HG03460 (cell line): ENCODE measurements around the gene ZNF212.

Experiments
- ATAC-seq: cut with Tn5 transposase; IDR thresholded peaks from one replicate; pipeline ENCODE4 v1.9.1; 2021; ENCODE audit not compliant: unreplicated experiment

ZNF212 gene

DNA sequence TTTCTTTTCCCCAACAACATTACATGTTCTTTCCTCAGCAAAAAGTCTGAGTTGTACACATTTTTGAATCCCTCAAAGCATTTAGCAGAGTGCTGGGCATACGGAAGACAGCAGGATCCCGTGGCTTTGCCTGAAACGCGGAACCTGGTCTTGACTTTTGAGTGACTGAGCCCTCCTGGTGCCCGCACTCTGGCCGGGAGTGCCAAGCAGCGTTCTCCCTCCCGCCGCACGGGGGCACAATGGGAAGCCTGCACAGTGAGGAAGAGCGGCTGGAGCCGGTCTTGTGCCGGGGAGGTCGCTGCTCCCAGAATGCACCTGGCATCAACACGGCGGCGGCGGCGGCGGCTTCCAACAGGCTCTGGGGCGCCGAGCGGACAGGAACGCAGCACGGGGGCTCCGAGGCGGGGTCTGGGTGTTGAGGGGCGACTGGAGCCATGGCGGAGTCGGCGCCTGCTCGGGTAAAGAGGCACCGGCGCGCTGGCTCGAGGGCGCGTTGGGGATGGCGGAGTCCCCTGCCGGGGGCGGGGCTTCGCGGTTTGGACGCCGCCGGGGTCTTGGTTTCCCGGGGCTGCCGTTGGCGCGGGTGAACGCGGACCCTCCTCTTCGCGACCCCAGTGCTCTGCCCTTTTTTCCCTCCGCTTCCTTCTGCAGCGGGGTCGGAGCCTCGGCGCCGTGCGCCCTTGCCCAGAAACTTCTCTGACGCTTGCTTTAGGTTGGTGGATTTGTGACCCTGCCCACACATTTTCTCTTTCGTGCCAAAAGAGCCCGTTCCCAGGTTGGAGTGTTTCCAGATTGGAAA lies at the start of gene ZNF212:
TSS of gene ZNF212 (plus strand) at position 307 of the 799 bp plus-strand sequence. CDS start at position 435, 128 bp downstream.
- peak; percentile 100 for ATAC-seq

GRCh38 chr7:149191851-149192250 lies 47.6 kb upstream of the ZNF212 start:
- no peak for ATAC-seq

GRCh38 chr7:149194799-149195179 lies 44.7 kb upstream of the ZNF212 start:
- ATAC-seq, result no peak

GRCh38 chr7:149195180-149196150 lies 44.0 kb upstream of the ZNF212 start, which contains the start of gene ZNF282:
ZNF282 (plus strand) TSS chr7:149195546; CDS start chr7:149195590, 44 bp downstream.
- ATAC-seq, result peak; percentile 94

DNA sequence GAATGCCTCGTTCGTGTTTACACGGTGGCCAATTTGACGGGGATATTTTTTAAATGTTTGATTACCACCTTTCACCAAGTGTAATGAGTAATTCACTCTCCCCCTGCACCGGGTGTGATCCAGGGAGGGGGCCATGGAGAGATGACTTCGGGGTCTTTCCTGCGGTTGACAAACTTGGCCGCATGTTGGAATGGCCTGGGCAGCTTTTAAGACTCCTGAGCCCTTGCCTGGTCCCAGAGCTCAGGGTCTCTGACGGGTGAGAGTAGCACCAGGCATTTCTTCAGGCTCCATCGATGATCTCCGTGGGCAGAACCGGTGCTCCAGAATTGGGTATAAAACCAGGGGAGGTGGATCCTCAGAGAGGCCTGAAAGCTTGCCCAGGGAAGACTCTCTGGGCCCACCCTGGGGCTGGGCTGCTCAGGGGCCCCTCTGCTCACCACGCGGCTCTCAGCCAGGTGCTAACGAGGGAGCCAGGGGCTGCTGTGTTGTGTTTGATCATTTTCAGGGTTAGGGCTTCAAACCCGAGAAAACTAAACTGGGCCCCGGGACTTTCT lies 43.2 kb upstream of the ZNF212 start:
- peak; percentile 8 for ATAC-seq

- no peak for ATAC-seq
These were observed 42.7 kb upstream of the ZNF212 start for GRCh38 chr7:149196705-149197171.

DNA sequence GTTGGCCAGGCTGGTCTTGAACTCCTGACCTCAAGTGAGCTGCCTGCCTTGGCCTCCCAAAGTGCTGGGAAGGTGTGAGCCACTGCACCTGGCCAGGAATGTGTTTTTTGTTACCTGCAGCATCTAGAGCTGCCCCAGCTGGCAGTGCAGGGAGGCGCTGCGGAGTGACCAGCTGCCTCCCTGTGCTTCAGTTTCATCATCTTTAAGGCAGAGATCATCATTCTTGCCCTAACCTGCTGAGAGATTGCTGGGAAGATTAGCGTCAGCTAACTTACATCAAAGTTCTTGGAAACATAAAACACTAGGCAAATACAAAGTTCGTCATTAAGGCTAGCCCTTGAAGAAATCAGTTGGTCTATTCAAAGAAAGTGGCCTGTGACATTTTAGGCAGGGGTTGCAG lies 41.8 kb upstream of the ZNF212 start:
- ATAC-seq, result no peak

DNA sequence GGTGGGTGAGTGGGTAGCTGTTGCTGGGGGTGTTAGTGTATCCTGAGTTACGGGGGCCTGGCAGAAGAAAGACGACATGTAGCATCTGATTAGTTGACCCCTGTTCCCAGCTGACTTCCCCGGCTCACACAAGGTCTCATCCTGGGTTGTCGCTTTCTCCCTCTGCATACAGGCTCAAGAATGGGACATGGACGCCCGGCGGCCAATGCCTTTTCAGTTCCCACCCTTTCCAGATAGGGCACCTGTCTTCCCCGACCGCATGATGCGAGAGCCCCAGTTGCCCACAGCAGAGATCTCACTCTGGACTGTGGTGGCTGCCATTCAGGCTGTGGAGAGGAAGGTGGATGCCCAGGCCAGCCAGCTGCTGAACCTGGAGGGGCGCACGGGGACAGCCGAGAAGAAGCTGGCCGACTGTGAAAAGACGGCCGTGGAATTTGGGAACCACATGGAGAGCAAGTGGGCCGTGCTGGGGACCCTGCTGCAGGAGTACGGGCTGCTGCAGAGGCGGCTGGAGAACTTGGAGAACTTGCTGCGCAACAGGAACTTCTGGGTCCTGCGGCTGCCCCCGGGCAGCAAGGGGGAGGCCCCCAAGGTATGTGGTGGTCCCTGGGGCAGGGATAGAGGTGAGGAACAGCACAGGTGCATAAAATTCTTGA lies 41.2 kb upstream of the ZNF212 start:
- ATAC-seq, result no peak

DNA sequence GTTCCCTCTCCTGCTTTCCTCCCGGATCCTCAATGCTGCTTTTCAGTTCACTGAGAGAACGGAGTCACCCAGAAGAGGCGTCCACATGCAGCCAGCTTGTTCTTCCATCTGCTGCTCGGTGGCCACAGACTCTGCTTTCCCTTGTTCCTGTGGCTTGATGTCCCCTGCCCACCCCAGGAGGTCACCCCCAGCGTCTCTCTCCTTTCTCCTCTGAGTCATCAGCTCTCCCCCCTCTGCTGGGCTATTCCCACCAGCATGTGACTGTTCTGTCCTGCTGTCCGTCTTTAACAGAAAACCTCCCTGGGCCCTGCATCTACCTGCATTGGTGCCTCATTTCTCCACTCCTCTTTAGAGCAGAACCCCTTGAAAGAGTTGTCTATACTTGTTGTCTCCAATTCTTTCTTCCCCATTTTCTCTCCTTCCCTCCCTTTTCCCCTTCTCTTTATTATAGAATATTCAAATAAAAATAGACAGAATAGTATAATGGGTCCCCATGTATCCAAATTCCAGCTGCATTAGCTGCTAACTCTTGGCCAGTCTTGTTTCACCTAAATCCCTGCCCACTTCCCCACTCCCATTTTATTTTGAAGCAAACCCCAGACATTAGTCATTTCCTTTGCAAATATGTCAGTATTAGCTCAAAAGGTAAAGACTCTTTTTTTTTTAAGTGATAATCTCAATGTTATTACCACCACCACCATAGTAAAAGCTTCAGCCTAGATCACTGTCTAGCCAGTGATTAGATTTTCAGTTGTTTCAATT lies 40.0 kb upstream of the ZNF212 start:
- ATAC-seq, result no peak

DNA sequence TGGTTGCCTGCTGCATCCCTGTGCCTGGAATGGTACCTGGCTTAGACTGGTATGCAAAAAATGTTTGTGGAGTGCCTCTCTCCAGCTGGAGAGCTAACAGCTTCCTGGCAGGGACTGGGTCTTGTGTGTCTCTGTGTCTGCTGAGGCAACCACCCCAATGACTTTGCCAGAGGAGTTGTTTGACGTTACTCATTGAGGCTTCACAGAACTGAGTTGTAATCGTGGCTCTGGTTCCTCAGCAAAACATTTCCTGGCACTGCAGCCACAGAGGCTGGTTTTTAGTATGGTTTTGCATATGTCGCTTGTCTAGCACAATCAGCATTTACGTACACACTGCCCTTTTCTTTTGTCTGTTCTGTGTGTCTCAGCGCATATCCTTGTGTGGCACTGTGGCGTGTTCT lies 36.6 kb upstream of the ZNF212 start:
- ATAC-seq, result no peak

DNA sequence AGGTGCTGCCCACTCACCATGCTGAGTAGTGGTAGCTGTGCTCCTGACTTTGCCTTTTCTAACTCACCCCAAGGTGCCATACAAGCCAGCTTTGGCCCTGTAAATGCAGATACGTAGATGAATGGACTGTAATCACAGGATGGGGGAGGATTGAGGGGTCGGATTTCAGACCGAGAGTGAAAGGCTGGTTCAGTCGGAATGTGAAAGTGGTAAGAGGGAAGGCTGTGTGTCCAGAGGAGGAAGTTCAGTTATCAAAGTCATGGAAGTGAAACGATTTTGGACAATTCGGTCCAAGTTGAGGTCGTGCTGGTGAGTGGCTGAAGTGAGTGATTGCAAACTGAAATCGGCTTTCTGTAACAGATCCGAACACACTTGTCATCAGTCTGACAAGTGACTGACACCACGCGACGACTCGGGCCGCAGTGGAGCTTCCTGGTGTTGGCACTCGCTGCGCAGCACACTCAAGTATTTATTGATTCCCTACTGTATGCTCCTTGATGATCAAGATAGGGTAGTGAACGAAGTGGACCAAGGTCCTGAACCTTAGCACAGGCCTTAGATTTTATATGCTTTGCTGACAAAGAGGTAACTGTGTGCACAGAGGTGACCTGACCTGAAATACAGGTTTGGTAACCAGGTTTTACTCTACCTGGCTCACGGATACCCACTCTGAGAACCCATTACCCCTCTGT lies 33.6 kb upstream of the ZNF212 start:
- ATAC-seq, result no peak

GRCh38 chr7:149207324-149208035 lies 32.0 kb upstream of the ZNF212 start:
- ATAC-seq, result no peak

DNA sequence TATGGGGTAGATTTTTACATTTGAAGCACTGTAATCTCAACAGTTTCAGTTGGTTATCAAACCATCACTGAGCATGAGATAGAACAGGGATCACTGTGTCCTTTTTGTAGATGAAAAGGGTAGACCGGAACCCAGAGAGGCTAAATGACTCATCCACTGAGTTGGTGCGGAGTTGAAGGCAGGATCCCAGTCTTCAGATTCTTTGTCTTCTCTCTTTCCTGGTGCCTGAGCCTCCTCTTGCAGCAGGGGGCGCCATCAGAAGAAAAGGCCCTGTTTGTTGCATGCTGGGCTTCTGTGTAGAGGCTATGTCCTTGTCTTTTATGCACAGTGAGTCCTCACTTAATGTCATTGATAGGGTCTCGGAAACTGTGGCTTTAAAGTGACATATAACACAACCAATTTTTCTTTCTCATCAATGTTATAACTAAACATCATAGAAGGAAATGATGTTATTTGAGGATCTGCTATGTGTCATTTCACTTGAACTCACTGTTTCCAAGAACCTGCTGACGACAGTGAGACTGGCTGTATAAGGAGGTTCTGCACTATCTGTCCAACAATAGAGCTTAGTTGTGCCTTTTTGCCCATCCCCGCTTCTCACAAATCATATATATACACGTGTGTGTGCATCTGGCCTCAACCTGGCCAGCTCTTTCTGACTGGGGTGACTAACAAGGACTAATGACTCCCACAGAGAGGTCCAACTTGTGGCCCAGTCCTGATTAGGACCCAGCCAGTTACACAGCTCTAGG lies 29.8 kb upstream of the ZNF212 start:
- ATAC-seq, result no peak

GRCh38 chr7:149210551-149210950 lies 28.9 kb upstream of the ZNF212 start:
- ATAC-seq, result no peak

DNA sequence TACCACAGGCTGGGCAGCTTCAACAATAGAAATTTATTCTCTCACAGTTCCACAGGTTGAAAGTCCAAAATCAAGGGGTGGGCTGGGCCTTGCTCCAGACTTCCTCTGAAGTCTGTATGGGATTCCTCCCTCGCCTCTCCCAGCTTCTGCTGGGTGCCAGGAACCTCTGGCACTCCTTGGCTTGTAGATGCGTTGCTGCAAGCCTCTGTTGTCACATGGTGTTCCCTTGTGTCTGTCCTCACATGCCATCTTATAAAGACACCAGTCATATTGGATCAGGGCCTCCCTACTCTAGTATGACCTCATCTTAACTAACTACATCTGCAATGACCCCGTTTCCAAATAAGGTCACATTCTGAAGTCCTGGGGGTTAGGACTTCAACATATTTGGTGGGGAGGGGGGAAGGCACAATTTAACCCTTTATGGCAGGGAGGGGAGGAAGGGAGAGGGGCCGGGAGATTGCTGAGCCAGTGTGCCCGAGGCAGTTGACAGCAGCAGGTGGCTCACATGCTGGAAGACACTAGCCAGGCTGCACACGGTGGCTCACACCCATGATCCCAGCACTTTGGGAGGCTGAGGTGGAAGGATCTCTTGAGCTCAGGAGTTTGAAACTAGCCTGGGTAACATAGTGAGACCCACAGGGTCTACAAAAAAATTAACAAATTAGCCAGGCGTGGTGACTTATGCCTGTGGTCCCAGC lies 25.3 kb upstream of the ZNF212 start:
- ATAC-seq, result no peak

DNA sequence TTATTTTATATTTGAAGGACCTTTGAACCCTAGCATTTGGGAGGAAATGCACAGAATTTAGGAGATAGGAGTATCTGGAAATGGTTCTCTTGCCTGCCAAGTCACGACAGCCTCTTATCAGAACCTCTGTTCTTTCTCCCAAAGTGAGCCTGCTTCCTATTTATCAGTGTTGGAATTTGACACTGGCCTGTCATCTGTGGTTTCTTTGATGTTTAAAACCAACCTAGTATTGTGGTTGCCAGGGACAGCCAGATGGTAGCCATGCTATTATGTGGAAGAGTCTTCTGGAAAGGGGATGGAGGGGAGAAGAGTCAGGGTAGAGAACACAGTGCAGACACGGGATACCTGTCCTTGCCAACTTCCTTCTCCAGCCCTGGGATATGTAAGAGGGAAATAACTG lies 23.0 kb upstream of the ZNF212 start:
- ATAC-seq, result no peak

GRCh38 chr7:149217570-149217969 lies 21.9 kb upstream of the ZNF212 start:
- ATAC-seq, result no peak
